ENCODE data around the gene NIPAL4. TPM values are rescaled to one million over a fixed set of nuclear protein-coding genes. Genes with fewer than 3 reads are reported as not detected.
A peak's percentile ranks its signal among the peaks of the same experiment; 100 is the strongest.
"Not testable (repeated sequence)": the region's sequence is repeated elsewhere in the genome, so short reads cannot be mapped to it uniquely, and the experiment has no call there.

Gene NIPAL4
- 22.7 and 30.5 TPM in 2 replicates for total RNA-seq

DNA sequence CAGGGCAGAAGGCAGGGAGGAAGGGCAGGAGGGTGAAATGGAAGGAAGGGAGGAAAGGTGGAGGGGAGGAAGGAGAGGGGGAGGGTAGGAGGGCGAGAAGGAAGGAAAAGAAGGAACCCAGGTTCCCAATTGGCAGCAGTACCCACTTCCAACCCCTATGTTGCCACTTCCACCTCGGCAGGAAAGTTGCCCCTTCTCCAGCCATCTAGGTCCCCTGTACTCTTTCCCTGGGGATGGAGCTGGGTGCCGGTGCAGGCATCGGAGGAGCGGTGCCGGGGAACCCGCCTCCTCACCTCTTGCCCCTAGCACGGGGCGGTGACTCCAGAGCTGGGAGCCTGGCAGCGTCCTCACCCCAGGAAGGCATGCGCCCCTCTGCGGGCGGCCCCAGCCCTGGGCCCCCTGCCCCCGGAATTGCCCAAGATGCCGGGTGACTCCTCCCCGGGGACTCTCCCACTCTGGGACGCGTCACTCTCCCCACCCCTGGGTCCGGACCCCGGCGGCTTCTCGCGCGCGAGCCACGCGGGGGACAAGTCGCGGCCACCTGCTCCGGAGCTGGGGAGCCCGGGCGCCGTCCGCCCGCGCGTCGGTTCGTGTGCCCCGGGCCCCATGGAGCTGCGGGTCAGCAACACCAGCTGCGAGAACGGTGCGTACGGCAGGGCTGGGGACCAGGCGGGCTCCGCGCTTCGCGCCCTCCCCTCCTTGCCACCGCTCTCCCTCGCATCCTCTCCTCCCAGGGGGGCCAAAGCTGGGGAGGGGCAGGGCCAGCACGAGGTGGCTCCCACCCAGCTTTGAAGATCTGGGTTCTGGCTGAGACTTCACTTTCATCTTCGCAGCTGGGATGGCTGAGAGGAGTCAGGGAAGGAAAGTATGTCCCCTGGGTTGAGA, at the start of gene NIPAL4:
NIPAL4 (plus strand) TSS at position 499 of the 885 bp plus-strand sequence; CDS start at position 607, 108 bp downstream.
- DNase-seq (ENCODE audit: low read depth): no peak
- Histone ChIP-seq H3K4me3 (ENCODE audit: low read depth, low read length) (peak within 1 kb of the TSS; percentile 36), H3K27me3 (ENCODE audit: control insufficient read depth, insufficient read depth, low read length) (peaks cover 4% of the 10 kb centered on the region), H3K36me3 (ENCODE audit: control insufficient read depth, insufficient read depth, low read length) (no peaks in the 10 kb centered on the region)
- TF ChIP-seq, protein P1, sequence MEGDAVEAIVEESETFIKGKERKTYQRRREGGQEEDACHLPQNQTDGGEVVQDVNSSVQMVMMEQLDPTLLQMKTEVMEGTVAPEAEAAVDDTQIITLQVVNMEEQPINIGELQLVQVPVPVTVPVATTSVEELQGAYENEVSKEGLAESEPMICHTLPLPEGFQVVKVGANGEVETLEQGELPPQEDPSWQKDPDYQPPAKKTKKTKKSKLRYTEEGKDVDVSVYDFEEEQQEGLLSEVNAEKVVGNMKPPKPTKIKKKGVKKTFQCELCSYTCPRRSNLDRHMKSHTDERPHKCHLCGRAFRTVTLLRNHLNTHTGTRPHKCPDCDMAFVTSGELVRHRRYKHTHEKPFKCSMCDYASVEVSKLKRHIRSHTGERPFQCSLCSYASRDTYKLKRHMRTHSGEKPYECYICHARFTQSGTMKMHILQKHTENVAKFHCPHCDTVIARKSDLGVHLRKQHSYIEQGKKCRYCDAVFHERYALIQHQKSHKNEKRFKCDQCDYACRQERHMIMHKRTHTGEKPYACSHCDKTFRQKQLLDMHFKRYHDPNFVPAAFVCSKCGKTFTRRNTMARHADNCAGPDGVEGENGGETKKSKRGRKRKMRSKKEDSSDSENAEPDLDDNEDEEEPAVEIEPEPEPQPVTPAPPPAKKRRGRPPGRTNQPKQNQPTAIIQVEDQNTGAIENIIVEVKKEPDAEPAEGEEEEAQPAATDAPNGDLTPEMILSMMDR (IDR thresholded peaks at IDR 0.05; ENCODE audit: insufficient read depth, low read length, poor library complexity, severe bottlenecking): no peak

- no peak for DNase-seq (ENCODE audit: low read depth)
- Histone ChIP-seq H3K36me3 (ENCODE audit: control insufficient read depth, insufficient read depth, low read length) (no peaks in the 10 kb centered on the region), H3K27me3 (ENCODE audit: control insufficient read depth, insufficient read depth, low read length) (no peaks in the 10 kb centered on the region), H3K4me3 (ENCODE audit: low read depth, low read length) (no peak overlapping the region)
- TF ChIP-seq, protein P1 (IDR thresholded peaks at IDR 0.05; ENCODE audit: insufficient read depth, low read length, poor library complexity, severe bottlenecking): no peak
Measured at GRCh38 chr5:157415838-157416237, 44.2 kb upstream of the NIPAL4 start.

DNA sequence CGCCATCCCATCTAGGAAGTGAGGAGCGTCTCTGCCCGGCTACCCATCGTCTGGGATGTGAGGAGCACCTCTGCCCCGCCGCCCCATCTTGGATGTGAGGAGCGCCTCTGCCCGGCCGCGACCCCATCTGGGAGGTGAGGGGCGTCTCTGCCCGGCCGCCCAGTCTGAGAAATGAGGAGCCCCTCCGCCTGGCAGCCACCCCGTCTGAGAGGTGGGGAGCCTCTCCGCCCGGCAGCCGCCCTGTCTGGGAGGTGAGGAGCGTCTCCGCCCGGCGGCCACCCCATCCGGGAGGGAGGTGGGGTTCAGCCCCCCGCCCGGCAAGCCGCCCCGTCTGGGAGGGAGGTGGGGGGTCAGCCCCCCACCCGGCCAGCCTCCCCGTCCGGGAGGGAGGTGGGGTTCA, 40.5 kb upstream of the NIPAL4 start:
- not testable (repeated sequence) for H3K4me3 ChIP-seq (ENCODE audit: low read depth, low read length); H3K36me3 ChIP-seq (ENCODE audit: control insufficient read depth, insufficient read depth, low read length); H3K27me3 ChIP-seq (ENCODE audit: control insufficient read depth, insufficient read depth, low read length); DNase-seq (ENCODE audit: low read depth)

GRCh38 chr5:157429920-157430319, 30.1 kb upstream of the NIPAL4 start:
- not testable (repeated sequence) for DNase-seq (ENCODE audit: low read depth); H3K4me3 ChIP-seq (ENCODE audit: low read depth, low read length); H3K36me3 ChIP-seq (ENCODE audit: control insufficient read depth, insufficient read depth, low read length); H3K27me3 ChIP-seq (ENCODE audit: control insufficient read depth, insufficient read depth, low read length)

- no peaks in the 10 kb centered on the region for H3K27me3 ChIP-seq (ENCODE audit: control insufficient read depth, insufficient read depth, low read length)
- H3K36me3 ChIP-seq (ENCODE audit: control insufficient read depth, insufficient read depth, low read length): no peaks in the 10 kb centered on the region
- H3K4me3 ChIP-seq (ENCODE audit: low read depth, low read length): no peak overlapping the region
- DNase-seq (ENCODE audit: low read depth): no peak
- TF ChIP-seq, protein P1 (IDR thresholded peaks at IDR 0.05; ENCODE audit: insufficient read depth, low read length, poor library complexity, severe bottlenecking): peak; percentile 45
Measured at GRCh38 chr5:157431544-157432200, 28.3 kb upstream of the NIPAL4 start.

DNA sequence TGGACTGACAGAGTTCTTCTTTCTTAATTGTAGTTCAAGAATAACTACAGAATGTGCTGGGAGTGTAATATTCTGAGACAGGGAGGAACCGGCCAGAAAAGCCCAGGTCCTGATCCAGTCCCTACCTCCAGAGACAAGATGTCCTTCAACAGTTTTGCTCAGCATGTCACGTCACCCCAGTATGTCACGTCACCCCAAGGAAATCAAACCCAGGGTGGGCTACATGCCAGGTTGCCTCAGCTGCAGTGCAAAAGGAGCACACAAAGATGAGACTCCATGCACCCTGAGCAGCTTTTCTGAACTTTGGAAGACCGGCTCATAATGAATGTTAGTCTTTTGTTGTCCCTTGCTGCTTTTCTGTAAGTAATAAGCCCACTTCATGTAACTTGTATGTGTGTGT, 25.9 kb upstream of the NIPAL4 start:
- TF ChIP-seq, protein P1 (IDR thresholded peaks at IDR 0.05; ENCODE audit: insufficient read depth, low read length, poor library complexity, severe bottlenecking): no peak
- Histone ChIP-seq H3K4me3 (ENCODE audit: low read depth, low read length) (no peak overlapping the region), H3K36me3 (ENCODE audit: control insufficient read depth, insufficient read depth, low read length) (no peaks in the 10 kb centered on the region), H3K27me3 (ENCODE audit: control insufficient read depth, insufficient read depth, low read length) (no peaks in the 10 kb centered on the region)
- DNase-seq (ENCODE audit: low read depth): no peak
